SK-N-SH treated with all-trans-retinoic acid at 6 μM for 48 hours (cell line): ENCODE data around the gene ESYT1.
A peak's percentile ranks its signal among the peaks of the same experiment; 100 is the strongest.

Source experiments
- ATAC-seq: fragments of 200-7000 bp; cut with Tn5 transposase; 3 replicates; pipeline ENCODE4 v1.9.1; 2020; ENCODE audit warnings: mild to moderate bottlenecking, moderate library complexity
- ARNTL ChIP-seq: fragments of 450-650 bp; formaldehyde crosslinking; IDR thresholded peaks from 2 replicates; pipeline ENCODE4 v1.5.0; 2020; ENCODE audit warnings: low read depth, mild to moderate bottlenecking, moderate library complexity, borderline replicate concordance
- BACH2 ChIP-seq: fragments of 250-450 bp; sonication (Bioruptor Pico); IDR thresholded peaks from 2 replicates; pipeline ENCODE4 v1.9.0; 2021; ENCODE audit warnings: mild to moderate bottlenecking, borderline replicate concordance
- CSDC2 ChIP-seq: fragments of 250-450 bp; sonication (Bioruptor Pico); IDR thresholded peaks from 2 replicates; pipeline ENCODE4 v1.5.0; 2020; ENCODE audit warnings: mild to moderate bottlenecking, moderate library complexity
- ESRRG ChIP-seq: fragments of 250-450 bp; sonication (Bioruptor Pico); IDR thresholded peaks from 2 replicates; pipeline ENCODE4 v1.6.1; 2021; ENCODE audit warnings: mild to moderate bottlenecking
- GLIS3 ChIP-seq: fragments of 250-450 bp; sonication (Bioruptor Pico); IDR thresholded peaks from 2 replicates; pipeline ENCODE4 v1.5.0; 2020; ENCODE audit warnings: mild to moderate bottlenecking, moderate library complexity
- OSR1 ChIP-seq: fragments of 250-450 bp; sonication (Bioruptor Pico); IDR thresholded peaks from 2 replicates; pipeline ENCODE4 v1.8.0; 2022; ENCODE audit warnings: moderate library complexity, mild to moderate bottlenecking, inconsistent platforms
- PPARA ChIP-seq: fragments of 250-450 bp; sonication (Bioruptor Pico); IDR thresholded peaks from 2 replicates; pipeline ENCODE4 v1.5.0; 2020; ENCODE audit warnings: mild to moderate bottlenecking, borderline replicate concordance
- SNAI2 ChIP-seq: fragments of 250-450 bp; sonication (Bioruptor Pico); IDR thresholded peaks from 2 replicates; pipeline ENCODE4 v1.5.0; 2020; ENCODE audit warnings: mild to moderate bottlenecking, moderate library complexity
- TCF4 ChIP-seq: fragments of 250-450 bp; sonication (Bioruptor Pico); IDR thresholded peaks from 2 replicates; pipeline ENCODE4 v1.8.0; 2021; ENCODE audit warnings: mild to moderate bottlenecking, moderate library complexity, borderline replicate concordance
- TOX ChIP-seq: fragments of 250-450 bp; sonication (Bioruptor Pico); IDR thresholded peaks from 2 replicates; pipeline ENCODE4 v1.8.0; 2021; ENCODE audit warnings: mild to moderate bottlenecking, moderate library complexity, borderline replicate concordance
- ZC3H10 ChIP-seq: fragments of 250-450 bp; sonication (Bioruptor Pico); IDR thresholded peaks from 2 replicates; pipeline ENCODE4 v1.5.1; 2021; ENCODE audit warnings: mild to moderate bottlenecking, moderate library complexity
- ZFP30 ChIP-seq: fragments of 450-650 bp; formaldehyde crosslinking; IDR thresholded peaks from 2 replicates; pipeline ENCODE4 v1.5.0; 2022; ENCODE audit warnings: mild to moderate bottlenecking, moderate library complexity
- ZNF565 ChIP-seq: fragments of 450-650 bp; formaldehyde crosslinking; conservative IDR thresholded peaks from 2 replicates; pipeline ENCODE4 v1.5.0; 2020; ENCODE audit warnings: low read depth, mild to moderate bottlenecking, moderate library complexity
- ZNF70 ChIP-seq: fragments of 450-650 bp; formaldehyde crosslinking; IDR thresholded peaks from 2 replicates; pipeline ENCODE4 v1.5.0; 2020; ENCODE audit warnings: mild to moderate bottlenecking, moderate library complexity
- TF ChIP-seq, protein P1 (sequence below): fragments of 250-450 bp; sonication (Bioruptor Pico); IDR thresholded peaks from 2 replicates; pipeline ENCODE4 v1.5.1; 2020; ENCODE audit warnings: low read depth, mild to moderate bottlenecking, moderate library complexity
- TF ChIP-seq, protein P2 (sequence below): fragments of 250-450 bp; sonication (Bioruptor Pico); IDR thresholded peaks from 2 replicates; pipeline ENCODE4 v1.8.0; 2021; ENCODE audit warnings: low read depth, mild to moderate bottlenecking, moderate library complexity, borderline replicate concordance
- TF ChIP-seq, protein P3 (sequence below): fragments of 250-450 bp; sonication (Bioruptor Pico); IDR thresholded peaks from 2 replicates; pipeline ENCODE4 v1.5.1; 2021; ENCODE audit warnings: mild to moderate bottlenecking, moderate library complexity

ESYT1 gene

DNA sequence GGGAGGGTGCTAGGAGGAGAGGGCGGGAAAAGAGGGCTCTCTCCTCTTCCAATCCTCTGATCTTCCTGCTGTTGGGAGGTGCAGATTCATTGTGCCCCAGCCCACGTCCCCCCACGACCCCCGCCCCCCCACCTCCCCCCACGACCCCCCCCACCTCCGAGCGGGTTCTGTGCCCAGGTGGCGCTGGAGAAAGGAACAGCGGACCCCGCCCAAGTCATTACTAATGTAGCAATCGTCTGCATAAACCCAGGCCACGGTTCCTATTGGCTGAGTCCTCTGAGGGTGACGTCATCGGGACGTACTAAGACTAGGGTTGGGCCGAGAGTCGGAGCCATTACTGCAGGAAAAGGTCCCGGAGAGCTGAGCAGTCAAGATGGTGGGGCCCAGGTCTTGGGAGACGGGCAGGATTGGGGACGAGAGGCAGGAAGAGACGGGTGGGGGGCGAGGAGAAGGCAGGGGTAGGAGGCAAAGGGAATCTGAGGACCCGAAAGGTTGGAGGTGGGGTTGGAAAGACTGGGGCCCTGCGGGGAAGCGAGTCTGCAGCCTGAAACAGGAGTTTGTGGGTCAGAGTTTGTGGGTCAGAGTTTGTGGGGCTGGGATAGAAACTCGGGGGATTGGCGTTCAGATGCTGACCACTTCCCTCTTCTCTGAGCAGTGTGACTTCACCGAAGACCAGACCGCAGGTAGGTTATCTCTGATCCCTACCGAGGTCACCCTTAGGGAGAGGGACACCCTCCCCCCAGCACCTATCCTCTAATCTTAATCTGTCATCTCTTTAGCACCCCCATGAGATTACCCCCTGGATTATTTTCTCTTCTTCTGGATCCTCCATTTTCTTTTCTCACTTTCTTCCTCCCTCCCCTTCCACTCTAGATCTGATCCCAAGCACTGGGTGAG, 30.2 kb downstream of the ESYT1 start, which contains the start of gene MYL6 (continued):
- TF ChIP-seq SNAI2 (CRISPR knock-in tag) (peak; percentile 89; the same call in 1 of the 2 replicates), TOX (CRISPR knock-in tag) (peak; percentile 86), ZC3H10 (CRISPR knock-in tag) (0 out of 2 replicates have a peak, but pooled peaks have one; percentile 60), OSR1 (CRISPR knock-in tag) (no peak), ZNF70 (CRISPR knock-in tag) (0 out of 2 replicates have a peak, but pooled peaks have one; percentile 39), CSDC2 (CRISPR knock-in tag) (peak; percentile 93), ARNTL (CRISPR knock-in tag) (peak; percentile 51; the same call in 1 of the 2 replicates), ESRRG (CRISPR knock-in tag) (peak; percentile 84)
- TF ChIP-seq, protein P1, sequence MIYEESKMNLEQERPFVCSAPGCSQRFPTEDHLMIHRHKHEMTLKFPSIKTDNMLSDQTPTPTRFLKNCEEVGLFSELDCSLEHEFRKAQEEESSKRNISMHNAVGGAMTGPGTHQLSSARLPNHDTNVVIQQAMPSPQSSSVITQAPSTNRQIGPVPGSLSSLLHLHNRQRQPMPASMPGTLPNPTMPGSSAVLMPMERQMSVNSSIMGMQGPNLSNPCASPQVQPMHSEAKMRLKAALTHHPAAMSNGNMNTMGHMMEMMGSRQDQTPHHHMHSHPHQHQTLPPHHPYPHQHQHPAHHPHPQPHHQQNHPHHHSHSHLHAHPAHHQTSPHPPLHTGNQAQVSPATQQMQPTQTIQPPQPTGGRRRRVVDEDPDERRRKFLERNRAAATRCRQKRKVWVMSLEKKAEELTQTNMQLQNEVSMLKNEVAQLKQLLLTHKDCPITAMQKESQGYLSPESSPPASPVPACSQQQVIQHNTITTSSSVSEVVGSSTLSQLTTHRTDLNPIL, result peak; percentile 95
- TF ChIP-seq, protein P2, sequence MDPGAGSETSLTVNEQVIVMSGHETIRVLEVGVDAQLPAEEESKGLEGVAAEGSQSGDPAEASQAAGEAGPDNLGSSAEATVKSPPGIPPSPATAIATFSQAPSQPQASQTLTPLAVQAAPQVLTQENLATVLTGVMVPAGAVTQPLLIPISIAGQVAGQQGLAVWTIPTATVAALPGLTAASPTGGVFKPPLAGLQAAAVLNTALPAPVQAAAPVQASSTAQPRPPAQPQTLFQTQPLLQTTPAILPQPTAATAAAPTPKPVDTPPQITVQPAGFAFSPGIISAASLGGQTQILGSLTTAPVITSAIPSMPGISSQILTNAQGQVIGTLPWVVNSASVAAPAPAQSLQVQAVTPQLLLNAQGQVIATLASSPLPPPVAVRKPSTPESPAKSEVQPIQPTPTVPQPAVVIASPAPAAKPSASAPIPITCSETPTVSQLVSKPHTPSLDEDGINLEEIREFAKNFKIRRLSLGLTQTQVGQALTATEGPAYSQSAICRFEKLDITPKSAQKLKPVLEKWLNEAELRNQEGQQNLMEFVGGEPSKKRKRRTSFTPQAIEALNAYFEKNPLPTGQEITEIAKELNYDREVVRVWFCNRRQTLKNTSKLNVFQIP (CRISPR knock-in tag), result no peak

DNA sequence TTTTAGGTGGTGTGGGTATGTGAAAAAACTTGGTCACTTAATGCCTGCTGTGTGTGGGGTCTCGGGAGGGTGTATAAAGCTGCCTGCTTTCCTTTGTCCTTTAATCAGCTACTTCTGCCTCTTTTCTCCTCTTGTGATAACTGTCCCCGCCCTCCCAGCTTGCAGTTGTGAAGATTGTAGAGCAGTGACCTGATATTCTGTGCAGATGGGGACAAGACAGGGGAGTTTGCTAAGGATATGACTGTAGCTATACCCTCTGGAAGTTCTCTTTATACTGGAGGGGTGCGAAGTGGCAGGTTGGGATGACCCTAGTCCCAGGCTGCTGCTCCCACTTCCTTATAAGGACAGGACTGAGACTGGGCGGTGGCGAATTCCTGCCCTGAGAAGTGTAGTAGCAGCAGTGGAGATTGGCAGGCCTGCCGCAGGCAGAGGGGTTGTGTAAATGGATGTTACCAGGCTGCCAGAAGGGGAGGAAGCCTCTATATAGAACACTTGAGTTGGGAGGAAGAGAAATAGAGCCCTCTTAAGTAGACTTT, 30.9 kb downstream of the ESYT1 start:
- ATAC-seq, result peak; percentile 57
- TF ChIP-seq ZC3H10 (CRISPR knock-in tag) (no peak), SNAI2 (CRISPR knock-in tag) (no peak), PPARA (no peak), GLIS3 (CRISPR knock-in tag) (no peak), ZNF565 (no peak), TCF4 (CRISPR knock-in tag) (no peak), TOX (CRISPR knock-in tag) (no peak)
- TF ChIP-seq, protein P3, sequence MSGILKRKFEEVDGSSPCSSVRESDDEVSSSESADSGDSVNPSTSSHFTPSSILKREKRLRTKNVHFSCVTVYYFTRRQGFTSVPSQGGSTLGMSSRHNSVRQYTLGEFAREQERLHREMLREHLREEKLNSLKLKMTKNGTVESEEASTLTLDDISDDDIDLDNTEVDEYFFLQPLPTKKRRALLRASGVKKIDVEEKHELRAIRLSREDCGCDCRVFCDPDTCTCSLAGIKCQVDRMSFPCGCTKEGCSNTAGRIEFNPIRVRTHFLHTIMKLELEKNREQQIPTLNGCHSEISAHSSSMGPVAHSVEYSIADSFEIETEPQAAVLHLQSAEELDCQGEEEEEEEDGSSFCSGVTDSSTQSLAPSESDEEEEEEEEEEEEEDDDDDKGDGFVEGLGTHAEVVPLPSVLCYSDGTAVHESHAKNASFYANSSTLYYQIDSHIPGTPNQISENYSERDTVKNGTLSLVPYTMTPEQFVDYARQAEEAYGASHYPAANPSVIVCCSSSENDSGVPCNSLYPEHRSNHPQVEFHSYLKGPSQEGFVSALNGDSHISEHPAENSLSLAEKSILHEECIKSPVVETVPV (CRISPR knock-in tag), result no peak
- TF ChIP-seq, protein P1, result no peak
- TF ChIP-seq, protein P2 (CRISPR knock-in tag), result no peak
- TF ChIP-seq, all 23 proteins: peak for 0

DNA sequence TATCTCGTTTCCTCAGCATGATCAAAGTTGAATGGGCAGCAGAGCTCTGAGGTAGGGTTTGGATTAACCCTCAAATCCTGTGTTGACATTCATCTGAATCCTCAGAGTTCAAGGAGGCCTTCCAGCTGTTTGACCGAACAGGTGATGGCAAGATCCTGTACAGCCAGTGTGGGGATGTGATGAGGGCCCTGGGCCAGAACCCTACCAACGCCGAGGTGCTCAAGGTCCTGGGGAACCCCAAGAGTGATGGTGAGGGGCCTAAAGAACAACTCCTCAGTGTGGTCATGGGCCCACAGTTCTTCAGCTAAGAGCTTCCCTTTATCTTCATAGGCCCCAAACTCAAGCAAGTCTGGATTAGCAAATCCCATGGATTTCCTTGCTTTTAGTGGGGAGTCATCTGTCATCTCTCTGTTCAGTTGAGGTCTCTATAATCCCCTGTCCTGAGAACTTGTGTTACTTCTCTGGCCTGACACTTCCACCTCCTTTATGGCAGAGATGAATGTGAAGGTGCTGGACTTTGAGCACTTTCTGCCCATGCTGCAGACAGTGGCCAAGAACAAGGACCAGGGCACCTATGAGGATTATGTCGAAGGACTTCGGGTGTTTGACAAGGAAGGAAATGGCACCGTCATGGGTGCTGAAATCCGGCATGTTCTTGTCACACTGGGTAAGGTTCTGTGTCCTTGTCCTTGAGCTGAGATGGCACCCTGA, 31.6 kb downstream of the ESYT1 start:
- TF ChIP-seq ZFP30 (CRISPR knock-in tag) (no peak), OSR1 (CRISPR knock-in tag) (no peak), ZNF70 (CRISPR knock-in tag) (no peak), ARNTL (CRISPR knock-in tag) (no peak), TCF4 (CRISPR knock-in tag) (no peak), BACH2 (CRISPR knock-in tag) (no peak), ESRRG (CRISPR knock-in tag) (no peak), SNAI2 (CRISPR knock-in tag) (no peak)
- TF ChIP-seq, protein P1, result no peak

More for the DNA sequence above, 31.6 kb downstream of the ESYT1 start:
- ATAC-seq, result no peak
